NCI-H226 (cell line): ENCODE data around the gene CAPZA1.
A peak's percentile ranks its signal among the peaks of the same experiment; 100 is the strongest.
"Not testable (repeated sequence)": the region's sequence is repeated elsewhere in the genome, so short reads cannot be mapped to it uniquely, and the experiment has no call there.

ENCODE experiments used
- DNase-seq: peaks from one replicate; pipeline ENCODE4 v3.0.0-alpha.2; 2015

The CAPZA1 gene

GRCh38 chr1:112628516-112628915 lies 8.9 kb downstream of the CAPZA1 start:
- no peak for DNase-seq

- no peak for DNase-seq
Observed at GRCh38 chr1:112629256-112629655, 9.6 kb downstream of the CAPZA1 start.

DNA sequence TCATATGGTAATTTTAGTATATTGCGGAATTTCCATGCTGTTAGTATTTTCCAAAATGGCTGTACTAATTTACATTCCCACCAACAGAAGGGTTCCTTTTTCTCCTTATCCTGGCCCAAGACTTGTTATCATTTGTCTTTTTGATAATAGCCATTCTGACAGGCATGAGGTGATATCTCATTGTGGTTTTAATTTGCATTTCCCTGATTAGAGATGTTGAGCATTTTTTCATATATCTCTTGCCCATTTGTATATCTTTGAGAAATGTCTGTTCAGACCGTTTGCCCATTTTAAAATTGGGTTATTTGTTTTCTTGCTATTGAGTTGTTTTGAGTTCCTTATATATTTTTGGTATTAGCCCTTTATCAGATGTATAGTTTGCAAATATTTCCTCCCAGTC lies 14.0 kb downstream of the CAPZA1 start:
- DNase-seq: no peak

- DNase-seq: no peak
Observed at GRCh38 chr1:112634367-112634766, 14.7 kb downstream of the CAPZA1 start.

GRCh38 chr1:112636056-112636455 lies 16.4 kb downstream of the CAPZA1 start:
- DNase-seq: no peak

DNA sequence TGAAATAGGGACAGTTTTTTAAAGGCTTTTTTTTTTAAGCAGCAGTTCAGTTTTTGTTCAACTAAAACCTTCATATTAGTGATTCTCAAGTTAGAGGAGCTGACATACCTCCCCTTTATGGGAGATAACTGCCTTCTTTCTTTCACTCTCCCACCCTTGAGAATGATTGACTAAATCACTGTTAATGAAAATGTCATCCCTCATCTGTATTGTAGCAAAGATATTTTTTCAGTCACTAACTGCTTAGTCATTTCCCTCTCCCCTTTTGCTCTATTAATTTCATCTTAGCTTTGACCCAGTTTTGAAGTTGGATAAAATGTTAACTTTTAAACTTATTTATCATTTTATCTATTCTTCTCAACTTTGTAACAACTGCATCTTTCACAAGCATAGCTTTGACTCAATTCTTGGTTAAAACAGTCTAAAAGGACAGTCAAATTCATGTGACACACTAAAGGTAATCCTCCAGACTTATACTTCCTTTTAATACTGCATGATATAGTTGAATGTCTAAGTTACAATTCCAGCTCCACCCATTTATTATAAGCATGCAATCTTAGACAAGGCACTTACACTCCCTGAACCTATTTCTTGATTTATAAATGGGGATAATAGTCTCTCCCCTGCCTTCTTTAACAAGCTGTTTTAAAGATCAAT lies 17.1 kb downstream of the CAPZA1 start:
- no peak for DNase-seq

DNA sequence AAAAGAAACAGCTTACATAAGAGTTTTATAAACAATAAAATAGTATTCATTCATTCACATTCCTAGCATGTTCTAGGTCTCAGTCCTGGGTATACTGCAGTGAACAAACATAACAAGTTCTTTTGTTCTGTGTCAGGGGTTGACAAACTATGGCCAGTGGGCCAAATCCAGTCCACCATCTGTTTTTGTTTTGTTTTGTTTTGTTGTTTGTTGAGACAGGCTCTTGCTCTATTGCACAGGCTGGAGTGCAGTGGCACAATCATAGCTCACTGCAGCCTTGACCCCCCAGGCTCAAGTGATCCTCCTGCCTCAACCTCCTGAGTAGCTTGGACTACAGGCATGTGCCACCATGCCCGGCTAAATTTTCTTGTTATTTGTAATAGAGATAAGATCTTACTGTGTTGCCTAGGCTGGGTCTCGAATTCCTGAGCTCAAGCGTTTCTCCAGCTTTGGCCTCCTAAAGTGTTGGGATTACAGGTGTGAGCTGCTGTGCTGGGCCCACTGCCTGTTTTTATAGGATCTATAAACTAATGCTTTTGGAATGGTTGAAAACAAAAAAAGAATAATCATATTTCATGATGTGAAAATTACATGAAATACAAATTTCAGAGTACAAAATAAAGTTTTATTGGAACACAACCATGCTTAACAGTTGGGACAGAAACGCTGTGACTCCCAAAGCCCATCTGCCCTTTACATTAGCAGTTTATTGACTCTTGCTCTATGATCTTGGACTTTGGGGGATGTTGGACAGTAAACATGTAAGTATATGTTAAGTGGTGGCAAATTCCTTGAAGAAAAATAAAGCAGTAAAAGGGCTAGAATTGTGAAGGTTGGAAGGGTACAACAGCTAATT lies 17.9 kb downstream of the CAPZA1 start:
- DNase-seq: no peak

DNA sequence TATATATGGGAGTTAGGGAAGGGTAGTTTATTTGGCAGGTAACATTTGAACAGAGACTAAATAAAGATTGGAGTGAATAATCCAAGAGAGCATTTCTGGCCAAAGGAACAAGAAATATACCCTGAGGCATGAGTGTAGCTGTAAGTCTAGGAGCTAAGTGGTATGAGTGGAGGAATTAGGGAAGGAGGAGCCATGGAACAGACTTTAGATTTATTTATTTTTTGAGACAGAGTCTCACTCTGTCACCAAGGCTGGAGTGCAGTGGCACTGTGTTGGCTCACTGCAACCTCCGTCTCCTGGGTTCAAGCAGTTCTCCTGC lies 18.4 kb downstream of the CAPZA1 start:
- DNase-seq: peak; percentile 29

GRCh38 chr1:112640437-112640836 lies 20.8 kb downstream of the CAPZA1 start:
- not testable (repeated sequence) for DNase-seq

DNA sequence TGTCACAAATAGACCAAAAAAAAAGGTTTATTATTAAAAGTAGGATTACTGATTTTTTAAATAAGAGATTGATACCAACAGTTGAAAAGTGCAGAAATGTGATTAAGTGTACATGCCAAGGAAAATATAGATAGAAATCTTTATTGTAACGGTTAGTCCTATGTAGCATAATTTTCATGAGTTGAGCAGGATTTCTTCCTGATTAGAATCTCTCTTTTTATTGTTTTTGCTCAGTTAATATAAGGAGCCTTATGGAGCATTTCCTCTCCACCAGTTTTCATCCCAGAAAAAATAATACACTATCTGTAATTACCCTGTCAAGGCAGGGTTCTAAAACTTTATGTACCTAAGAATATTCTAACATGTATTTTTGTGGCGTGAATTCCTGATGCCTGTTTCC lies 23.4 kb downstream of the CAPZA1 start:
- DNase-seq: no peak

DNA sequence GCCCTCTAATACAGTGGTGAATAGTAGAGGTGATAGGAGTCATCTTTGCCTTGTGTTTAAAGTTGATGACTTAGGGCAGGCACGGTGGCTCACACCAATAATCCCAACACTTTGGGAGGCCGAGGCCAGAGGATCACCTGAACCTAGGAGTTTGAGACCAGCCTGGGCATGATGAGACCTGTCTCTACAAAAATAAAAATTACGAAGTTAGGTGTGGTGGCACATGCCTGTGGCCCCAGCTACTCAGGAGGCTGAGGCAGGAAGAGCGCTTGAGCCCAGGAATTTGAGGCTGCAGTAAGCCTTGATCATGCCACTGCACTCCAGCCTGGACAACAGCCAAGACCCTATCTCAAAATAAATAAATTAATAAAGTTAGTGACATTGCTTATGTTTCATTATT lies 26.6 kb downstream of the CAPZA1 start:
- peak; percentile 12 for DNase-seq

DNA sequence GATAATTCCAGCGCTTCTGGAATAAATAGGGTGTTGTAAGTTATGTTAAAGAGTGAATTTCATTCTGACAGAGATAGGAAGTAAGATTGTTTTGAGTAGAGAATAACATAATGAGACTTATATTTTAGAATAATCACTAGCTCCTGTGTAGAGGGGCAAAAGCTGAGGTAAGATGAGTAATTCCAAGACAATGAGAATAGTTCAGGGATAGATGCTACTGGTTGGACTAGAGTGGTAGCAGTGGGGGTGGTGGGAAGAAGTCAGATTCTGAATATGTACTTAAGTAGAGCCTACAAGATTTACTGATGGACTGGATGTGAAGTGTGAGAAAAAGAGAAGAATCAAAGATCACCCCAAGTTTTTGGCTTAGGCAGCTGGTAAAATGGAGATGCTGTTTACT lies 31.6 kb downstream of the CAPZA1 start:
- DNase-seq: no peak

DNA sequence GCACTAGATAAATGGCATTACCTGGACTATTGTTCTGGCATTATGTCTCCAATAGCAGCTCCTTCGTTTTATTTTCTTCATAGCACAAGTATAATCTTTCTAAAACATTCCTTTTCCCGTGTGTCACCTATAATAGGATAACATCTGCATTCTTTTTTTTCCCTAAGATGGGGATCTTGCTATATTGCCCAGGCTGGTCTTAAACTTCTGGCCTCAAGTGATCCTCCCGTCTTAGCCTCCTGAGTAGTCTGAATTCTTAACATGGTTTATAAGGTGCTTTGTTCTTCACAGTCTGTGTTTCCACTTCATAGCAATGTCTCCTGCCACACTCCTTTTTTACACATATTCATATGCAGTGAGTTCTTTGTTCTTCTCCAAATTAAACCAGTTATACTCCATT lies 46.2 kb downstream of the CAPZA1 start:
- DNase-seq: no peak

GRCh38 chr1:112666946-112667345 lies 47.3 kb downstream of the CAPZA1 start:
- no peak for DNase-seq

GRCh38 chr1:112672009-112672408 lies 52.4 kb downstream of the CAPZA1 start:
- DNase-seq: no peak

GRCh38 chr1:112672842-112673241 lies 53.2 kb downstream of the CAPZA1 start:
- no peak for DNase-seq

- peak; percentile 46 for DNase-seq
Observed at GRCh38 chr1:112673592-112674439, 54.2 kb downstream of the CAPZA1 start.

- peak; percentile 71 for DNase-seq
Observed at GRCh38 chr1:112674440-112674985, 54.9 kb downstream of the CAPZA1 start, which contains the start of gene MOV10. MOV10 (plus strand) TSS chr1:112674659; CDS start chr1:112674913, 254 bp downstream.

GRCh38 chr1:112674986-112675727 lies 55.5 kb downstream of the CAPZA1 start:
- DNase-seq: peak; percentile 19

GRCh38 chr1:112675728-112676381 lies 56.2 kb downstream of the CAPZA1 start:
- no peak for DNase-seq

DNA sequence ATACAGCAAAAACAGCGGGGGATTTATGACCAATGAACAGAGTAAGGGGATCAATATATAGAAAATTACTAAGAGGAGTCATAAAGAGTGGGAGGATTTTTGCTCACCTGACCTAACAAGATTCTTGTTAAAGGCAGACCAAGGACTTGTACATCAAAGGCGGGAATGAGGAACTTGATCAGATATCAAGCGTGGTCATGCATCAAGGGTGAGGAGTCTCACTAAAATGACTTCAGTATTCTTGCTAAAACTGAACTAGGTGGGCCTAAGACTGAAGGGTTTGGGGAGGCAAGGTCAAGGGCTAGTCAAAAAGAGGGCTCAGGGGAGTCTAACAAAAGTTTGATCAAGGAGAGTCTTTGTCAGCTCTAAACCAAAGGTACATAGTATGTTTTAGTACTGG lies 56.9 kb downstream of the CAPZA1 start:
- no peak for DNase-seq

- no peak for DNase-seq
Observed at GRCh38 chr1:112677501-112677900, 57.9 kb downstream of the CAPZA1 start.
